PC-3 (cell line): ENCODE data around the gene NUTM1. TPM values are rescaled to one million over a fixed set of nuclear protein-coding genes. Genes with fewer than 3 reads are reported as not detected.

Source experiments
- ATAC-seq: fragments of 200-7000 bp; cut with Tn5 transposase; 2 replicates; pipeline ENCODE4 v1.9.1; 2020; ENCODE audit warnings: mild to moderate bottlenecking, moderate library complexity
- BruUV-seq: library from RNA; stranded (reverse); fragments of 400-500 nt; replicated peaks from 2 replicates; lab custom pipeline; 2021; lab: Mats Ljungman, UMichigan
- CTCF ChIA-PET: fragments of 300-600 bp; sonication (Branson Sonifier 250); formaldehyde crosslinking; loops from one replicate; lab custom pipeline; 2022; ENCODE audit warnings: antibody characterized with exemption; lab: Charles Lee
- POLR2A ChIA-PET: fragments of 300-600 bp; sonication (Branson Sonifier 250); formaldehyde crosslinking; loops from one replicate; lab custom pipeline; 2022; ENCODE audit warnings: antibody characterized with exemption; ENCODE audit not compliant: unreplicated experiment; lab: Charles Lee
- DNase-seq: peaks from one replicate; pipeline ENCODE4 v3.0.0-alpha.2; 2015
- H2AFZ ChIP-seq: fragments of 300-600 bp; sonication (generic); 2 replicates; pipeline ENCODE4 v1.6.0; 2016; ENCODE audit warnings: antibody characterized with exemption, low read length
- H3F3A ChIP-seq: fragments of 300-600 bp; sonication (generic); one replicate; pipeline ENCODE4 v1.6.0; 2017; ENCODE audit warnings: antibody characterized with exemption, low read length, control low read depth, mild to moderate bottlenecking; ENCODE audit not compliant: unreplicated experiment
- H3K27ac ChIP-seq: fragments of 300-600 bp; sonication (generic); 2 replicates; pipeline ENCODE4 v1.5.1; 2016; ENCODE audit warnings: mild to moderate bottlenecking, low read length
- H3K27me3 ChIP-seq: fragments of 300-600 bp; sonication (generic); 2 replicates; pipeline ENCODE4 v1.6.1; 2016; ENCODE audit warnings: low read length, mixed read lengths
- H3K36me3 ChIP-seq: fragments of 300-600 bp; sonication (generic); 2 replicates; pipeline ENCODE4 v1.6.1; 2016; ENCODE audit warnings: low read depth, mixed run types, low read length, mixed read lengths
- H3K4me1 ChIP-seq: fragments of 300-600 bp; sonication (generic); 2 replicates; pipeline ENCODE4 v1.5.1; 2016; ENCODE audit warnings: low read length; ENCODE audit not compliant: insufficient read depth
- H3K4me2 ChIP-seq: fragments of 300-600 bp; sonication (generic); 2 replicates; pipeline ENCODE4 v1.6.0; 2016; ENCODE audit warnings: low read length
- H3K4me3 ChIP-seq: fragments of 300-600 bp; sonication (generic); 2 replicates; pipeline ENCODE4 v1.5.1; 2016; ENCODE audit warnings: mild to moderate bottlenecking, low read length, mixed read lengths
- H3K79me2 ChIP-seq: fragments of 300-600 bp; sonication (generic); 2 replicates; pipeline ENCODE4 v1.6.1; 2017; ENCODE audit warnings: low read length, mixed read lengths
- H3K9ac ChIP-seq: fragments of 300-600 bp; sonication (generic); 2 replicates; pipeline ENCODE4 v1.6.0; 2016; ENCODE audit warnings: mild to moderate bottlenecking, low read length
- H3K9me2 ChIP-seq: fragments of 300-600 bp; sonication (generic); replicated peaks from 2 replicates; pipeline ENCODE4 v1.6.1; 2016; ENCODE audit warnings: mixed run types, low read length, mixed read lengths
- H3K9me3 ChIP-seq: fragments of 300-600 bp; sonication (generic); 2 replicates; pipeline ENCODE4 v1.6.1; 2016; ENCODE audit warnings: low read length, mixed read lengths
- H4K20me1 ChIP-seq: fragments of 300-600 bp; sonication (generic); 2 replicates; pipeline ENCODE4 v1.6.1; 2016; ENCODE audit warnings: low read length, mixed read lengths
- EZH2 ChIP-seq: fragments of 300-600 bp; sonication (generic); IDR thresholded peaks from one replicate; pipeline ENCODE4 v1.6.1; 2017; ENCODE audit warnings: antibody characterized with exemption, mild to moderate bottlenecking, low read length; ENCODE audit not compliant: unreplicated experiment
- EZH2phosphoT487 ChIP-seq: fragments of 300-600 bp; sonication (generic); IDR thresholded peaks from 2 replicates; pipeline ENCODE4 v1.6.1; 2018; ENCODE audit warnings: mild to moderate bottlenecking, antibody characterized with exemption, low read length, borderline replicate concordance
- intact Hi-C: fragments of 100-400 bp; cut with micrococcal nuclease; formaldehyde crosslinking; loops from 2 replicates; pipeline ENCODE4 v1.9.0; 2023
- total RNA-seq: library from RNA; depleted of rRNA; stranded (reverse); fragments of >200 nt; gene quantifications from 2 replicates; pipeline ENCODE4 v1.2.3, GENCODE V29; 2014
- TF ChIP-seq, protein P1 (sequence below): fragments of 300-600 bp; sonication (generic); conservative IDR thresholded peaks from 2 replicates; pipeline ENCODE4 v1.5.1; 2017; ENCODE audit warnings: antibody characterized with exemption, low read depth, mild to moderate bottlenecking, low read length

Gene NUTM1
- total RNA-seq, 1 experiment from 2014 or later: 0.04 TPM

DNA sequence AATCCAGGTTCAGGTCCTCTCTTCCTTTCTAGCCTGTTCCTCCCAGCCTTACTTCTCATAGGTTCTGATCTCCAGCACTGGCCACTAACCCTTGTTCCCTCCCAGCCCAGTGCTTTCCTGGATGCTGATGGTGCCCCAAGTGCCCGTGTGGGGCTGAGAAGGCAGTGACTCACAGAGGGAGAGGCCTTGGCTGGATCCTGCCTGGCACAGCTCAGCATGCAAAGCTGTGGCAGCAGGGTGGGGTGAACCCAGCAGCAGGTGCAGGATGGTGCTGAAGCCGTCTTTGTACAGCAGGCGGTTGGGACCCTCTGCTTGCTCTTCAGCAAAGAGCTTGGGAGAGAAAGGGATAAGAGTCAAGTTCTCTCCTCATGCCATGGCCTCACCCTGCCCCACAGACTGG, 16.3 kb downstream of the NUTM1 start:
- no peaks in the 10 kb centered on the region for H3K9me3 ChIP-seq
- H3K27me3 ChIP-seq: no peaks in the 10 kb centered on the region
- H3K27ac ChIP-seq: peak overlapping the region; percentile 49
- 0 out of 2 replicates have a peak, but pooled peaks cover 8% of the 10 kb centered on the region for H4K20me1 ChIP-seq
- H2AFZ ChIP-seq: no peak overlapping the region
- intact Hi-C loops: no loop called here
- peaks cover 42% of the 10 kb centered on the region for H3K36me3 ChIP-seq
- peaks cover 17% of the 10 kb centered on the region; the same call in 1 of the 2 replicates for H3K79me2 ChIP-seq
- TF ChIP-seq, protein P1, sequence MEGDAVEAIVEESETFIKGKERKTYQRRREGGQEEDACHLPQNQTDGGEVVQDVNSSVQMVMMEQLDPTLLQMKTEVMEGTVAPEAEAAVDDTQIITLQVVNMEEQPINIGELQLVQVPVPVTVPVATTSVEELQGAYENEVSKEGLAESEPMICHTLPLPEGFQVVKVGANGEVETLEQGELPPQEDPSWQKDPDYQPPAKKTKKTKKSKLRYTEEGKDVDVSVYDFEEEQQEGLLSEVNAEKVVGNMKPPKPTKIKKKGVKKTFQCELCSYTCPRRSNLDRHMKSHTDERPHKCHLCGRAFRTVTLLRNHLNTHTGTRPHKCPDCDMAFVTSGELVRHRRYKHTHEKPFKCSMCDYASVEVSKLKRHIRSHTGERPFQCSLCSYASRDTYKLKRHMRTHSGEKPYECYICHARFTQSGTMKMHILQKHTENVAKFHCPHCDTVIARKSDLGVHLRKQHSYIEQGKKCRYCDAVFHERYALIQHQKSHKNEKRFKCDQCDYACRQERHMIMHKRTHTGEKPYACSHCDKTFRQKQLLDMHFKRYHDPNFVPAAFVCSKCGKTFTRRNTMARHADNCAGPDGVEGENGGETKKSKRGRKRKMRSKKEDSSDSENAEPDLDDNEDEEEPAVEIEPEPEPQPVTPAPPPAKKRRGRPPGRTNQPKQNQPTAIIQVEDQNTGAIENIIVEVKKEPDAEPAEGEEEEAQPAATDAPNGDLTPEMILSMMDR: no peak
- TF ChIP-seq EZH2 (no peak), EZH2phosphoT487 (no peak)
- peak; percentile 68 for DNase-seq
- POLR2A ChIA-PET: interaction anchor here (0.9 kb wide), 1 partner anchor 16 kb away, joined by 3 read pairs; the partner anchor contains the start of genes NOP10 and NUTM1
- CTCF ChIA-PET: interaction anchor here (0.6 kb wide), 1 partner anchor 249 kb away, joined by 3 read pairs; no protein-coding TSS in a partner anchor
- TSS peak; percentile 26 for BruUV-seq
- no peaks in the 10 kb centered on the region for H3F3A ChIP-seq
- no peak overlapping the region for H3K9ac ChIP-seq
- peak; percentile 90 for ATAC-seq
- peak overlapping the region; percentile 58; the same call in 1 of the 2 replicates for H3K4me2 ChIP-seq
- no peak overlapping the region for H3K4me3 ChIP-seq
- H3K9me2 ChIP-seq: no peaks in the 10 kb centered on the region
- H3K4me1 ChIP-seq: peaks cover 43% of the 10 kb centered on the region

DNA sequence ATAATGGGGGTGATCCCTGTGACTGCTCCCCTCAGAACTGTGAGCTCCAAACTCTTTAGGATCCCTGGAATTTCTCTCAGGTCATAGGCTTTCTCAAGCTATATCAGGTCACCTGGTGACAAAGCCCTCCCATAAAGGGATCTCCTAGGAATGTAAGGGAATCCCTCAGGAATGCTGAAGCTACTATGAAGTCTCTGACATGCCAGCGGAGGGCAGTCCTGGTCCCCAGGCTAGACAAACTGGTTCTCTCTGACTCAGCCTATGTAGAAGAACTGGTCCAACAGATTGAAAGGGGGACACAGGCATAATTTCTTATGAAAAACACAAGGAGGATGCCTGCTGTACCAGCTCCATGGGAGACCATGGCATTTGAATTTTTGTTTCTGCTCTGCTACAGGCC, 17.2 kb downstream of the NUTM1 start:
- peak overlapping the region; percentile 58 for H3K4me2 ChIP-seq
- CTCF ChIA-PET: interaction anchor here (0.5 kb wide), 1 partner anchor 1392 kb away, joined by 19 read pairs; no protein-coding TSS in a partner anchor

More for the DNA sequence above, 17.2 kb downstream of the NUTM1 start:
- Histone ChIP-seq H3K9me2 (no peaks in the 10 kb centered on the region), H3K4me1 (peaks cover 50% of the 10 kb centered on the region), H3K27ac (peak overlapping the region; percentile 49), H2AFZ (no peak overlapping the region), H3F3A (no peaks in the 10 kb centered on the region), H3K79me2 (peaks cover 26% of the 10 kb centered on the region), H3K27me3 (no peaks in the 10 kb centered on the region), H3K9ac (no peak overlapping the region), H3K9me3 (no peaks in the 10 kb centered on the region), H4K20me1 (peaks cover 14% of the 10 kb centered on the region; the same call in 1 of the 2 replicates), H3K36me3 (peaks cover 44% of the 10 kb centered on the region), H3K4me3 (no peak overlapping the region)
- DNase-seq (peak; percentile 98), ATAC-seq (peak; percentile 65)
- TF ChIP-seq, protein P1: peak; percentile 34
- no peak for TF ChIP-seq EZH2
- POLR2A ChIA-PET: interaction anchor here (0.8 to 0.9 kb wide), 2 partner anchors 17 to 237 kb away, joined by 3 to 6 read pairs; partner anchors contain the start of genes NOP10 and NUTM1
- BruUV-seq: no TSS peak
- intact Hi-C loops: no loop called here
